Femur (tissue), 1 donor: ENCODE results near the gene RALBP1.

ENCODE experiments used
- DNase-seq: peaks from one replicate; pipeline ENCODE4 v3.0.0-alpha.2; 2017

RALBP1 gene

DNA sequence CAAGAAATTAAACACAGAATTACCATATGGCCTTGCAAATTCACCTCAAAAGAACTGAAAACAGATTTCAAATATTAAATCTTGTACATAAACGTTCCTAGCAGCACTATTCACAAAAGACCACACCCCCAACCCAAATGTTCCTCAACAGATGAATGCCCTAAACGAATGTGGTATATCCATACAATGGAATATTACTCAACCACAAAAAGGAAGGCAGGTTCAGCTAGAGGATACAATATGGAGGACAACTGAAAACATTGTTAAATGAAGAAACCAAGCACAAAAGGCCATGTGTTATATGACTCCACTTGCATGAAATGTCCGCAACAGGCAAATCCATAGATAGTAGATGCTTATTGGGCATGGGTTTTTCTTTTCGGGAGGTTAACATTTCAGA is 77.3 kb downstream of the RALBP1 start:
- DNase-seq, result no peak

DNA sequence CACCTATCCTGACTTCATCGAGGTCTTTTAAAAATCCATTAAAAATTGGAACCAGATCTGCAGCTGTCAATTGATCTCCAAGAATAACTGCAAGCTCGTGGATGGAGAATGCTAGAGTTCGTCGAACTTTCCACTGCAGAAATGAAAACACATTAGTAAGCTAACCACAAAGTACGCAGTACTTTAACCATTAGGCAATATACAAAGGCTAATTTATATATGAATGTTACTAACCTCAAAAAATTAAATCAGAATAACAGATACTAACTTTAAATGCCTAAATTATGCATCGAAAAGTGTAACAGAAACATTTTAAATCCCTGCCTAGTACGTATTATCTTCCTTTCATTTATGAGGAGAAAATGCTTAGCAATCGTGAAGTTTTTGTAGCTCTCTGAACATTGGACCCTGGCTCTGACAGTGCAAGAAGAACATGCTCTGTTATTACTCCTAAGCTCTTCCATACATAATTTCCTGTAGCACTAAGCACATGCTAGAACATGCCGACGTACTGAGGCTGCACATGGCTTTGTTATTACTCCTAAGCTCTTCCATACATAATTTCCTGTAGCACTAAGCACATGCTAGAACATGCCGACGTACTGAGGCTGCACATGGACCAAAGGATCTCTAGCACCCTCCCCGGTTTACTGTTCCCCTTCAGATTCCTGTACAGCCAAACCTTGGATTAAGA is 82.1 kb downstream of the RALBP1 start:
- no peak for DNase-seq

DNA sequence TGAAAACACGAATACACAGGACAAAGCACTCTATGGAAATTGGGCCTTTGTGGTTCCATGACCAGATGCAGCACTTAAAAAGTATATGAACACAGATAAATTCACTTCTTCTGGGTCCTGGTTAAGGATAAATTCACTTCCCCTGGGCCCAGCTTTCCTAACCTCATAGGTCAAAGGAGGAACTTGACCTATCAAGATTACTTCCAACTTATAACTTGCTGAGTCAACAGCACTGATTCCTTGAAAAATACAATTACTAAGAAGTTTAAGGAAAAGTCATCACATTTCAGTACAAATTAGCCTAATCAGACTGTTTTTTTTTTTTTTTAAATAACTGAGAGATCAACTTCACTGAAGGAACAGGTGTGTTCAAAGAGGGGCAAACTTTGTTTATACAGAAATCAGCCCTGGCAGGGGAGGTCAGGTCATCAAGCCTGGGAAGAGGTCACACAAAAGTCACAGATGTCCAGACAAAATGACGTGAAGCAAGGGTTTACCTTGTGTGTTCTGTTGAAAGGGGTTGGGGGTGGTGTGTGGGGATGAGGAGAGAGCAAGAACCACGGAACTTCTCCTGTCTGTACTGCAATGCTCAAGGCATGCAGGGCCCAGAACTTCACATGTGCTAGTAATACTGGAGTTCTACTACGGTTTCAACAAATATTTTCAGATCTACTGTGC is 83.2 kb downstream of the RALBP1 start:
- no peak for DNase-seq

DNA sequence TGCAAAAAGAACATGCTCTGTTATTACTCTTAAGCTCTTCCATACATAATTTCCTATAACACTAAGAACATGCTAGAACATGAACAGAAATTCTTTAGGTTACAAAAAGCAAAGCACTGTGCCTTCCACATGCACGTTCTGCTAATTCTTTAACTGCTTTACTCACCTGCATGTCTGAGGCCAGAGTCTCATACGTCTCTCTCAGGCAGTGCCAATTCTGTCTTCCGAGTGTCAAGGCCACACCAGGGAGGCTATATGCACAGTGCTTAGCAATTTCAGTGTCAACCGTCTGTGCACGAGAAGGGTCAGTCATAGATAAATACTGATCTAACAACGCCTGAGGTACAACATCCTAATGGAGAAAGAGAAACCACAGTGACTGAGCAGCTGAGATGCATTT is 83.9 kb downstream of the RALBP1 start:
- DNase-seq, result no peak

DNA sequence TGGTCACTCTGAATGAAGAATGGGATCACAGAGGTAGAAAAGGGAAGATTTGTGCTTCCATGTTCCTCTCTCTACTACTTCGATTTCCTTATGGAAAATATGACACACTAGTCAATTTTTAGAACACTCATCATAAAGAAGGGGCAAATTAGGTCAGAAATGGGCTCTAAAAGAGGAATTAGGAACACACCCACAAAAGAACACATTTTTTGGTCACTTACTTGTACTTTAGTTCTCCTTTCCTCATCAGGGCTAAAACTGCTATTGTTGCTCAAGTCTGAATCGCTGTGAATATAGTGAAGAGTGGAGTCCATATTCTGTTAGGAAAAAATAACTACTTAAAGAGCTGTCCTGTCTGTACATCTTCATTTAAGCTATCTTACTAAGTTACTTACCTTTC is 86.4 kb downstream of the RALBP1 start:
- no peak for DNase-seq

DNA sequence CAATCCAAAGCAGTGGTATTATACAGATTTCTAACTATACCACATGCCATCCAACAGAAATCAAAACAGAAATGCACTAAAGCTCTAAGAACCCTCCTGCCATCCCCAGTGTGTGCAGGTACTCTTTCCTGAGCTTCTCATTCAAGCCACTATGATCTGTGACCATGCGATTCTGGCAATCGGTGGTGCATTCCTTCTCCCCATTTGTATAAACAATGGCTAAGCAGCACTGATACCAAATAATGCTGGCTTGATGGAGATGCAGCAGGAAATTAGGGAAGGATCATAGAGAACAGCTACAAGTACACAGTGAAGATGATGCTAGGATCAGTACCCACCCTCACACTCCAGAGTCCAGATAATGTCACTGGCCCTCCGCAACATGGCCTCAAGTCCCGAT is 87.3 kb downstream of the RALBP1 start:
- no peak for DNase-seq

DNA sequence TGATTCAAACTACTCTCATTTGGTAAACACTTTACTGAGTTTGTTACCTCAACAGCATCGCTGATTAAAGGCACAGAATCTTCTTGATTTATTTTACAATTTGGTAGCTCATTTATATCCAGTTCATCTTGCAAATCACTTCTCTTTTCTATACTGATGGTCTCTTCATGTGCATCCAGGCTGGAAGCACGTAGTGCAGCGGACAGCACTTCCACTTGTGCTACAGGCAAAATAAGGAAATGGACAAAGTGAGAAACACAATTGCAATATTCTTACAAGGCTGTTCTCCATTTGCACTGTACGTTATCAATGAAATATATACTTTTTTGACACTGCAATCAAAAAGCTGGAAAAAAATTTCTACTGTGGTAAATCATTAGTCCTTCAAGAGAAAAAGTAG is 88.0 kb downstream of the RALBP1 start:
- DNase-seq, result no peak

DNA sequence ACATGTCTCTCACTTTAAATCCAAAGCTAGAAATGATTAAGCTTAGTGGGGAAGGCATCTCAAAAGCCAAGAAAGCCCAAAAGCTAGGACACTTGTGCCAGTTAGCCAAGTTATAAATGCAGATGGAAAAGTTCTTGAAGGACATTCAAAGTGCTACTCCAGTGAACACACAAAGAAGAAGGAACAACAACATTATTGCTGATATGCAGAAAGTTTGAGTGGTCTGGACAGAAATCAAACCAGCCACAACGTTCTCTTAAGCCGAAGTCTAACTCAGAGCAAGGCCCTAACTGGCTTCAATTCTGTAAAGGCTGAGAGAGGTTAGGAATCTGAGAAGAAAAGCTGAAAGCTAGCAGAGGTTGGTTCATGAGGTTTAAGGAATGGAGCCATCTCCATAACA is 90.1 kb downstream of the RALBP1 start:
- no peak for DNase-seq

DNA sequence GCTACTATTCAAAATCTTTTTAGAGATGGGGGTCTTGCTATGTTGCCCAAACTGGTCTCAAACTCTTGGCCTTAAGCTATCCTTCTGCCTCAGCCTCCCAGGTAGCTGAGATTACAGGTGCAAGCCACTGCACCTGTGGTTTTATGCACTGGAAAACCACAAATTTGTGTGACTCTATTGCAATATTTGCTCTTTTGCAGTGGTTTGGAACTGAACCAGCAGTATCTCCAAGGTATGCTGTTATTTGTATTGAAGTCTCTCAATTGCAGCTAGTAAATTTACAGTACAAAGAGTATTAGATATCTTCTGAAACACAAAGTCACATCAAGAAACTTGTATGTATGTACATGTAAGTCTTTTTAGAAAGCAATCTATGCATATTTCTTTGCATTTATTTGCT is 92.9 kb downstream of the RALBP1 start:
- DNase-seq, result no peak

DNA sequence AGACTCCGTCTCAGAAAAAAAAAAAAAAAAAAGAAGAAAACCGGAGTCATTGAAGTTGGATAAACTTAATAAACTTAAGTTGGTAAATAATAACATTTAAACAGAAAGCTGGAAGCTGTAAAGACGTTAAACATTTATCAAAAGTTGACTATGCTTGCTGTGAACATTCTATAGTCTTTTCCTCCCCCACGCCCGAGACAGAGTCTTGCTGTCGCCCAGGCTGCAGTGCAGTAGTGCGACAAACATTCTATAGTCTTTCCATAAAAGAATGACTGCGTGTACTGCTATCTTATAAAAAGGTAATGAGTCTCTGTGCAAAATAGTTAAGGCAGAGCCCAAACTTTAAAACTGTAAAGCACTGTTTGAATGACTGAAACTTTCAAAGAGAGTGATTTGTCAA is 93.9 kb downstream of the RALBP1 start:
- no peak for DNase-seq

DNA sequence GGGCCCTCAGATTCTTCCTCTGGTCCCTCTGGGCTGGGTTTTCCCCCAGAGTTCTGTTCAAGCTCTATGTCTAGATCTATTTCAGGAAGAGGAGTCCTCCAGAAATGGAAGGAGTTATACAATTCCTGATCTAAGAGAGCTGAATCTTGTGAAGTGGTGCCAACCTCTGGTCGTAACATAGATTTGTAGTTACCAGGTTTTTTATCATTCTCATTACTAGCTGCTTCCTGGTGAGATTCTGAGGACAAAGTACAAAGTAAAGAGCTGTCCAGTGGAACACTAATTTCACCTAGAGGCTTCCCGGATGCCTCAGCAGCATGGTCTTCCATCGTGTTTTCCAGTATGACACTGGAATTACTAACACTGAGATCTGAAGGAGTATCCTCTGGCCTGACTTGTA is 94.9 kb downstream of the RALBP1 start:
- no peak for DNase-seq

DNA sequence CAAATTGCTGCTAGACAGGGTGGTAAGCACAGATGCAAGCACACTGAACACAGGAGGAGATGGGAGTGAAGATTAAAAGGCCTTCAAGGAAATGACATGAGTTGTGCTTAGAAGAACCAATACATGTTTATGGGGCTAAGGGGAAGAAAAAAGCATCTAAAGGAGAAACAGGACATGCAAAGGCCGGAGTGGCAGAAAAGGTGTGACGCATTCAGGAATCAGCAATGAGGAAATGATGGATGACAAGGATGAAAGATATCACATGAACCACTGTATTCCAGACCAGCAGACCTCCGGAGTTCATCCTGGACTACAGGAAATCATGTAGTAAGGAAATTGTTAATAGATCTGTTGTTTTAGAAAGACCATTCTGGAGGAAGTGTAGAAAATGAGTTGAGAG is 96.2 kb downstream of the RALBP1 start:
- no peak for DNase-seq

DNA sequence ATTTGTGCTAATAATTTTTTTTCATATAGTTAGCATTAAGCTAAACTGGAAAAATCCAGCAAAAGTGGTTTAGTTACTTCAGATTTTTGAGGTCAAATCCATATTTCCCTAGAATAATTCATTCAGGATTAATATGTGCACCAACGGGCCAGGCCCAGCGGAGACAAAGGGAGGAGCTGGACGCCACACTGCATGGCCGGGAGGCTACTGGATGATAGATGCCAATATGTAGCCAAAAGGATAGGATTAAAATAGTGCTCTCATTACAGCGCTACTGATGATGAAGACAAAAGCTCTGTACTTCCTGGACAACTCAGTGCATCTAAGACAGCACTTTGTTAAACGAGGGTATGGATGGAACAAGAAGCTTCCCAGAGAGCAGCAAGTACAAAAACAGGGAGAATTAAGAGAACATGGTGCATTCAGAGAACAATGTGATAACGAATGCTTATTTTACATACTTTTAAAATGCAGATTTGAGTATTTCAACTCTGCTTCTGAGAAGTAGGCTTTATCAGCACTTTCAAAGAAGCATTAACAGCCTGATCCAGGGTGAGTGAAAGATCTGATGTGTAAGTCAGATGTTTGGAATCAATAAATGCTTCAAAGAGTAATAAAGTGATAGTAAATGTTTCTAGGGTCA is 99.3 kb downstream of the RALBP1 start:
- no peak for DNase-seq

DNA sequence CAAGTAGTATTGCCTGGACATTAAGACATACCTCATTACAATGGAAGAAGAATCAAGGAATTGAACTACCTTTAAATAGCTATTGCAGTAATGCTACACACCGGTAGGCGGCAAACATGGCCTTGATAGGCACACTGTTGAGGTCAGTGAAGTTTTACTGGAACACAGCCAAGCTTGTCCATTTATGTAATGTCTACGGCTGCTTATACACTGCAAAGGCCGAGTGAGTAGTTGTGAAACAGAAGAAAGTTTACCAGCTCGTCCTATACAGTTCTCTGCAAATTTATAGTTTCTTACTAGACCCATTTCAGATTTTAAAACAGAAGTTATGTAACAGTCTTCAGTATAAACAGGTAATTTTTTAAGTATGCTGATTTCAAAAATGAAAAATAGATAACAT is 100.2 kb downstream of the RALBP1 start:
- peak; percentile 87 for DNase-seq

DNA sequence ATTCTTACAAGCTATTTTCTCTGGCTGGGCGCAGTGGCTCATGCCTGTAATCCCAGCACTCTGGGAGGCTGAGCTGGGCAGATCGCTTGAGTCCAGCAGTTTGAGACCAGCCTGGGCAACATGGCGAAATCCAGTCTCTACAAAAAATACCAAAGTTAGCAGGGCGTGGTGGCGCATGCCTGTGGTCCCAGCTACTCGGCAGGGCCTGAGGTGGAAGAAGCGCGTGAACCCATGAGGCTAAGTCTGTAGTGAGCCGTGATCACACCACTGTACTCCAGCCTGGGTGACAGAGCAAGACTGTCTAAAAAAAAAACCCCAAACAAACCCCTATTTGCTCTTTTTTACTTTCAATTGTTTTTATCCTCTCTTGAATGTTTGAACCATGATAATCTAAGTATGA is 102.0 kb downstream of the RALBP1 start:
- DNase-seq, result no peak

DNA sequence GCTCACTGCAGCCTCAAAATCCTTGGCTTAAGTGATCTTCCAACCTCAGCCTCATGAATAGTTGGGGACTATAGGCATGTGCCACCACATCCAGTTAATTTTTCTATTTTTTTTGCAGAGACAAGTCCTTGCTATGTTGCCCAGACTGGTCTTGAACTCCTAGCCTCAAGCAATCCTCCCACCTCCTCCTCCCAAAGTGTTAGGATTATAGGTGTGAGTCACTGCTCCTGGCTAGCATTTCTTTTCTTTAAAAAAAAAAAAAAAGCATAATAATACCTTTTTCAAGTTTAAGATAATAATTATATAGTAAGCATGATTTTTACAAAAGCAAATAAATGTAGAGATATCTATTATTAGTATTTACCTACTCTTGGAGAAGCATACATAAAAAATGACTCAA is 103.0 kb downstream of the RALBP1 start:
- no peak for DNase-seq

DNA sequence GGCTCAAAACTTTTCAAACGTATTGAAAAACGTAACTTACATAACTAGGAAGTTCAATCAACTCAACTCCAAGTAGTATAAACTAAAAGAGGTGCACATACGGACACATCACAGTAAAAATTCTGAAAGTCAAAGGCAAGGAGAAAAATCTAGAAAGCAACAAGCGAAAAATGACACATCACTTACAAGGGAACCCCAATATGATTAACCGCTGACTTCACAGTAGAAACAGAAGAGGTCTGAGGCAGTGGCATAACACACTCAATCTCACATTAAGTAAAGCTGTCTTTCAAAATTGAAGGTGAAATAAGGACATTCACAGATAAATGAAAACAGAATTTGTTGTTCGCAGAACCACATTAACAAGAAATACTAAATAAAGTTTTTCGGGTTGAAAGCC is 106.4 kb downstream of the RALBP1 start:
- no peak for DNase-seq

DNA sequence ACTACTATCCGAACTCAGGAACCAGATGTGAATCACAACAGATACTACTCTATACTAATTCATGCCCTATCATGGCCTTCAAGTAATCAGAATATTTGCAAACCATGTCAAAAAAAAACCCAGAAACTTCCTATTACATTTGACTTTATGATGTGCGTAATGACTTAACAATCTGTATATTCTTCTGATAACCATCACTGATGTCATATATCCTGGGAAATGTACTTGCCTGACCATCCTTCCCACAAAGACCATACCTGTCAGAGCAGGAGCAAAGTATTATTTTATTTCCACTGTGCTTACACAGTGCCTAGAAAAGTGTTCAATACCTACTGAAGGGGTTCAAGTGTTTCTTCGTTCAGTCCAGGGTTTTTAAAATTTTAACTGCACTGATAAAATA is 111.5 kb downstream of the RALBP1 start:
- no peak for DNase-seq
